Activated effector memory CD4-positive, alpha-beta T cell treated with anti-CD3 and anti-CD28 coated beads, Interleukin-2, amount 50 U/mL, for 16 hours (primary cell): ENCODE data around the gene PCYT2.
"Not testable (repeated sequence)": the region's sequence is repeated elsewhere in the genome, so short reads cannot be mapped to it uniquely, and the experiment has no call there.

ENCODE experiments used
- DNase-seq: peaks from one replicate; pipeline ENCODE4 v3.0.0-alpha.2; 2020

PCYT2 gene

DNA sequence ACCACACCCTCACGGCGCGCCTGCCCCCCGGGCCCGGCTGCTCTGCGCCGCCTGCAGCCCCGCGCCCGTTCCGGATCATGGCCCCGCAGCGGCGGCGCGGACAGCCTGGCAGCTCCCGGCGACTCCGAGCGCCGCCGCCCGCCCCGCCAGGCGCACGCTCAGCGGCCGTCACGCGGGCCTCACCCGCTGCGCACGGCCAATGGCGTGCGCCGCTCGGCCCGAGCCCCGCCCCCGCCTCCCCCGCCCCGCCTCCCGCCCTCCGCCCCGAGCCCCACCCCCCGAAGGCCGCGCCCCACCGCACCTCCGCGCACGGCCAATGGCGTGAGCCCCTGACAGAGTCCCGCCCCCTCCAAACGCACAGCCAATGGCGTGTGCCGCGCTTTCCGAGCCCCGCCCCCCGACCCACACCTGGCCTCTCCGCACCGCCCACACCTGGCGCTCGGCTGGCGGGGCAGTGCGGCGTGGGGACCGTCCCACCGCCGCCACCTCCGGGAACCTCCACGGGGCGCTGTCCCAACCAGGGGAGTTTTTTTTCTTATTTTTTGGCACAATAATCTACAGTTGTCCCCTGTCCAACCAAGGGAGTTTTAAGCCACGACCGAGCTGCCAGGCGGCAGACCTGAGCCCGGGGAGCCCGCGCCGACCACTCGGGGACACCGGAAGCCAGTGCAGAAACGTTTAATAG lies at the start of gene PCYT2:
Gene PCYT2, minus strand, starts transcription at position 123 of the 685 bp plus-strand sequence. Its CDS starts 44 bp downstream, at position 79.
- DNase-seq, result peak; percentile 97

DNA sequence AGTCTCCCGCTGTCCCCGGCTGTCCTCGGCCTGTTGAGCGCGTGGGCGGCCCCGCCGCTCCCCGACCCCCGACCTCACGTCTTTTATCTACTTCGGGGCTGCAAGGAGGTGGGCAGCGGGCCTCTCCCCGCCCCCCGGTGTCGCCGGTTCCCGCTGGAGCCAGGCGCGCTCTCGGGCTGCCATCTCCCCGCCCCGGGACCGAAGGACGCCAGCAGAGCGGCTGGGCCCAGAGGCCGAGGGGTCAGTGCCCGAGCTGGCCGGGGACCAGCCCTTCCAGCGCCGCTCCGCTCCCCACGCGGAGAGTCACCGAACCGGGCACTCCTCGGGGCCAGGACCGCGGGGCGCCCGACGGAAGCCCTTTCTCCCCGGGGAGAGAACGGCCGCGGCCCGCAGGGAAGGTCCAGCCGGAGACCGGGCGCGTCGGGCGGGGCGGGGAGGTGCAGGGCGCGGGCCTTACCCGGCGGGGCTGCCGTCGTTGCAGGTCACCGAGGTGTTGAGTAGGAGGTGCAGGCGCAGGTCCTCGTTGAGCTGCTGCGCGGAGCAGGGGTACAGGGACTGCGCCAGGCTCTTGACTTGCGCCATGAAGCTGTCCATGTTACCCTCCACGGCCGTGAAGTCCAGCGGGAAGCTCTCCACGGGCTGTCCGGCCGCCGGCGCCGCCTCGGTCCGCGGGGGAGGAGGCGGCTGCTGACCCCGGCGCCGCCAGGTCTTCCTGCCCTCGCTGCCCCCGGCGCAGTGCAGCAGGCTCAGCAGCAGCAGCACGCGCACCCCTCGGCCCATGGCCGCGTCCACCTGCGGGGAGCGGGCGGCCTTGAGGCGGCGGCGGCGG lies 49.1 kb upstream of the PCYT2 start:
- no peak for DNase-seq

DNA sequence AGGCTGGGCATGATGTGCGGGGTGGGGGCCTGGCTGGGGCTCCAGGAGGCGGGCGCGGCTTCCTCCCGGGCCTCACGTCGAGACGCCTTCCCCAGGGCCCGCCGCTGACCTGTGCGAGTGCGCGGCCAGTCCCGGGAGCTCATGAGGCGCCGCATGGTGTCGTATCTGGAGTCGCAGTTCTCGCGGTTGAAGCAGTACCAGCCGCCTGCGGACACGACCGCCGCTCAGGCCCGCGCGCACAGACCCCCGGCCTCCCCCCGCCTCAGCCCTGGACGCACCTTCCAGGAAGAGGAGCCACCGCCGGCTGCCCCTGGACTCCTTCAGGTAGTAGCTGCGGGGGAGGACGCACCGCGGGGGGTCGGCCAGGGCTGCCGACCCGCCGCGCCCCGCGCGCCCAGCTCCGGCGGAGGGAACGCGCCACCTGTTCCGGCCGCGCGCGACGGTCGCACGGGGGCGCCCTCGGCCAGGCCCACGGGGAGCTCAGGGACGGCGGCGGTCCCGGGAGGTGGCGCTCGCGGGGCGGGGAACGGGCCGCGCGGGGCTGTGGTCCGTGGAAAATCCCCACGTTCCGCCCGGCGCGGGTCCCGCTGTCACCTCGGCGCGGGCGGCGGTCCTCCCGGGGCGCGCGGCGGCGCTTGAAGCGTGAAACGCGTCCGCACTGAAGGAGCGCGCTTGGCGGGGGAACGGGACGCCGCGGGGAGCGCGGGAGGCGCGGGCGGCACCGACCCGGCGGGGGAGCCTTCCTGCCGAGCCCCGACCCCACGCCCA lies 48.3 kb upstream of the PCYT2 start:
- DNase-seq, result peak; percentile 93

DNA sequence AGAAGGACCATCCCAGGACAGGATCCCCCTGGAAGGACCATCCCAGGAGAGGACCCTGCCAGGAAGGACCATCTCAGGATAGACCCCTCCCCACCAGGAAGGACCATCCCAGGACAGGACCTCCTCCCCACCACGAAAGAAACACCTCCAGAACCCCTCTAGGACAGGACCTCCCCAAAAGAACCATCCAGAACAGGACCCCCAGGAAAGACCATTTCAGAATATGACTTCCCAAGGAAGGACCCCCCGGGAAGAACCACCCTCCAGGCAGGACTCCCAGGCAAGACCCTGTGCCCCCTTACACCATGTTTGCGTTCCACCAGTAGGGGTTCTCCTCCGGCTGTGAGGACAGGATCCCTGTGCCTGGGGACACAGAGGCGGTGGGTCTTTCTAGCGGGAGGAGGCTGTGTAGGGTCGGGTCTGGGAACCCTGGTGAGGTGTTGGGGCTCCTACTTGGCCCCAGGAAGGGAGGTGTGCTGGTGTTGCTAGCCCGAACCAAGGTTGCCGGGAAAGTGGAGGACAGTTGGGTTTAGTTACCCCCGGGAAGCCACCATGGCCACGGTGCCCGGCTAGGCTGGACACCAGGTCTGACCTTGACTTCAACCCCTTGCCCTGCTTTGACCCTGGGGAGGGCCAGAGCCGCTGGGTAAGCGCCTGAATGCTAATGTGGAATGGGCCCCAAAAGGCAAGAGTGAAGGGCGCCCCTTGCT lies 47.6 kb upstream of the PCYT2 start:
- no peak for DNase-seq

DNA sequence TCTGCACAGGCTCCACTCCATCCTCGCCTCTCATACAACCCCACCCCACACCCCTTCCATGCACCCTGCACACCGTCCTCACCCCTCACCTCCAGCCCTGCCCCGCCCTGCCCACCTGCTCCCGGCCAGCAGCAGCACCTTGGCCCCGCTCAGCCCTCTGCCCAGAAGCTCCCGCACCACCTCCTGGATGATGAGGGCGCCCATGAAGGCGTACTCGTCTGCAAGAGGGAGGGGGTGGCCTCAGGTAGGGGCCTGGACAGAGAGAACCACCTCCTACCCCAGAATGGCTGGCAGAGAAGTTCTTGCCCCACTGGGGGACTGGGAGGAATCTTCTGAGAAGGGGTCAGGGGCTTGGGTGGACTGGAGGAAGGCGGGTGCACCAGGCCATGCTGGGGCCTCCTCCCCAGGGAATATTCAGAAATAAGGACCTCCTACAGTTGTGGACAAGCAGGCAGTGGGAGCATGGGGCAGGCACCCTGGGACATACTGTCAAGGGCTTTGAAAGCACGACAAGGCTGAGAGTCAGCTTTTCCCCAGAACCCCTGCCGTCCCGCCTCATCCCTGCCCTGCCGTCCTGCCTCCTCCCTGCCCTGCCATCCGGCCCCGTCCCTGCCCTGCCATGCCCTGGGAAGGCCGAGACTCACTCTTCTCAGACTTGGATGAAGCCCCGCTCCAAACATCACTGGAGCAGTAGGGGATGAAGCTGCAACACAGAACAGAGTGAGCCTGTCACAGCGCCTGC lies 46.7 kb upstream of the PCYT2 start:
- no peak for DNase-seq

DNA sequence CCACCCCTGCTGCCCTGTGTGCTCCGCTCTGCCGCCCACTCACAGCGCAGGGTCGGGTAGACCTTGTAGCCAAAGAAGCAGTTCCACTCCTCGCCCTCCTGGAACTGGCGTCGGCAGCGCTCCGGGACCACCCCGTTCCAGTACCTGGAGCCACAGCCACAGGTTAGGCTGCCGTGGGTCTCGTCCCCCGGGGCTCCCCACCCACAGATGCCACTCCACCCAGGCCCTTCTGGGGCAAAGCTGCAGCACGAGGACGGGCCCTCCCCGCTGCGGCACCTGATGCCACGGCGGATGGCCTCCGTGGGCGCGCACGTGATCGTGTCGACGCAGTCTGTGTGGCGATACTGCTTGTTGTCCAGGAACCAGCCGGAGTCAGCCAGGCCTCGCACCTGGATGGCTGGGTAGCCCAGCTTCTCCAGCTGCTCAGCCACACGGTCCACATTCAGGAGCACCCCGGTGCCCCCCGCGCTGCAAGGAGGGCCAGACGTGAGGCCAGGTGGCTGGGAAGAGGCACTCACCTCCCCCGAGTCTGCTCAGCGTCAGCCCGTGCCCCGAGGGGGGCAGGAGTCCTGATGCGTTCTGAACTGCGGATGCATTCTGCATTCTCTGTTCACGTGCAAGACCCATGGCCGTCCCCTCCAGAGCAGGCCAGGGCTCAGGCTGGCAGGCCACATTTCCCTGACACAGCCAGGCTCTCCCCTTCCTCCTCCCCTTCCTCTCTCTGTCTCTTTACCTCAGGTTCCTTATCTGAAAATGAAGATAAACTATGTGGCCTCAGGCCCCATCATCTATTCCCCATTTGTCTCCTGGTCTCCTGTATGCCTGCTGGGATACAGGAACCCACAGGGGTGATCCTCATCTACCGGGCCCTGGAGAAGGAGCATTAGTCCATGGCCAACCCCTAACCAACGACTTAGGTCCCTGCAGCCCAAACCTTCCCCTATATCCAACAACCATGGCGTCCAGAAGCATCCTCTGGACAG lies 45.7 kb upstream of the PCYT2 start:
- DNase-seq, result no peak

DNA sequence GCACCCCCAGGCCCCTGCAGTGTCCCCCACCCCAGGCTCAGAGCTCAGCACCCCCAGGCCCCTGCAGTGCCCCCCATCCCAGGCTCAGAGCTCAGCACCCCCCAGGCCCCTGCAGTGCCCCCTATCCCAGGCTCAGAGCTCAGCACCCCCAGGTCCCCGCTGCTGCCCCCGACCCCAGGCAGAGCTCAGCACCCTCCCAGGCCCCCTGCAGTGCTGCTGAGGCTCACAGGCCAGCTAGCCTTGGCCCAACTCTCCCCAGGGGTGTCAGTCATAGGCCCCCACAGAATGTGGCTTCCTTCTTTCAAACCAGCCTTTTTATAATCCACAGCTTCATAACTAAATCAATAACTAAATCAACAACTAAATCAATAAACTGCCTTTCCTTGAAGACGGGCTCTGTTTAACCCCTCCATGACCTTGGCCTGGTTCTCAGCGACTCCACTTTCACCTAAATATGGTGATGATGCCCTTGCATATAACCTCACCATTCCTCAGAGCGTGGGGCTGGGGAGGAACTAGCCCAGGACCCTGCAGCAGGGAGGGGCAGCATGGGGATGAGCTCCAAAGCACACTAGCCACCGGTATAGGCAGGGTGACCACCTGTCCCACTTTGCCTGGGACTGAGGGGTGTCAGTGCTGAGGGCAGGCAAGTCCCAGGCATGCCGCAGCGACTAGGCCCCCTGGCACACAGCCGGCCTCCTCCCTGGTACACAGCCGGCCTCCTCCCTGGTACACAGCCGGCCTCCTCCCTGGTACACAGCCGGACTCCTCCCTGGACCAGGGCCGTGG lies 44.8 kb upstream of the PCYT2 start:
- DNase-seq, result no peak

DNA sequence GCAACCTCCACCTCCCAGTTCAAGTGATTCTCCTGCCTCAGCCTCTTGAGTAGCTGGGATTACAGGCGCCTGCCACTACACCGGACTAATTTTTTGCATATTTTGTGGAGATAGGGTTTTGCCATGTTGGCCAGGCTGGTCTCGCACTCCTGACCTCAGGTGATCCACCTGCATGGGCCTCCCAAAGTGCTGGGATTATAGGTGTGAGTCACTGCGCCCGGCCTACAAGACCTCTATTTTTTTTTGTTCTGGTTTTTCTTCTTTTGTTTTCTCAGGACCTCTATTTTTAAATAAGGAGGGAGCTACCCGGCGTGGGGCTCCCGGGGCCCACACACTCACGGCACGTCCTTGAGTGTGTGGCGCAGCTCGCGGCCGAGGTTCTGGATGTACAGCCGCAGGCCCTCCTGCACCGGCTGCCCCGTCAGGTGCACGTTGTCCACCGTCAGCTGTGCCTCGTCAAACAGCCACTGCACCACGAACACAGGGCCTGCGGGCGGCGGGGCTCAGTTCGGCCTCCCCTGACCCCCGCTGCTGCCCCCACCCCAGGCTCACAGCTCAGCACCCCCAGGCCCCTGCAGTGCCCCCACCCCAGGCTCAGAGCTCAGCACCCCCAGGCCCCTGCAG lies 44.0 kb upstream of the PCYT2 start:
- no peak for DNase-seq

DNA sequence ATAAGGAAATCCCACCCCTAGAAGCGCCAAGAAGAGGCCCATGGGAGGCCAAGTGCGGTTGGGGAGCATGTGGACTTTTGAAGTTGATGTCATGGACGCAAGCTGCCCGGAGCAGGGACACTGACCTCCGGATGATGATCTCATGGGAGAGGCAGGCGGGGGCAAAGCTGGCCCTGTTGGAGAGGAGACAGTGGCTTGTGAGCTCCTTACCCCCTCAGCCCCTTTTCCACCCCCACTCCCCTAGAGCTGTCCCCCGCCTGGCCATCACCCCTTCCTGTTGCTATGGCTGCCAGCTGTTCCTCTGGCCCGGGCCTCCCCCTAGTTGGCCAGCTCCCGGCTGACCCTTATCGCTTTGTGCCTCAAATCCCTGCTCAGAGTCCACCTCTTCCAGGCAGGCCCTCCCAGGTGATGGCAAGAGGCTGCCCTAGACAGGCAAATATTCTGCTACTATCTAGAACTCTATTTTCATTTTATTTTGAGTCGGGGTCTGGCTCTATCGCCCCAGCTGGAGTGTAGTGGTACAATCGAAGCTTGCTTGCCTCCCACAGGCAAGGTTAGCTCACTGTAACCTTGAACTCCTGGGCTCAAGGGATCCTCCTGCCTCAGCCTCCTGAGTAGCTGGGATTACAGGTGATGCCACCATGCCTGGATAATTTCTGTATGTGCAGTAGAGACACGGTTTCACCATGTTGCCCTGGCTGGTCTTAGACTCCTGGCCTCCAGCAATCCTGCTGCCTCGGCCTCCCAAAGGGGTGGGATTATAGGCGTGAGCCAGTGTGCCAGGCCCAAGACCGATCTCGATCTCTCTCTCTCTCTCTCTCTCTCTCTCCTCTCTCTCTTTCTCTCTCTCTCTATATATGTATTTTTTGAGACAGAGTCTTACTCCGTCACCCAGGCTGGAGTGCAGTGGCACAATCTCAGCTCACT lies 43.2 kb upstream of the PCYT2 start:
- DNase-seq, result no peak

DNA sequence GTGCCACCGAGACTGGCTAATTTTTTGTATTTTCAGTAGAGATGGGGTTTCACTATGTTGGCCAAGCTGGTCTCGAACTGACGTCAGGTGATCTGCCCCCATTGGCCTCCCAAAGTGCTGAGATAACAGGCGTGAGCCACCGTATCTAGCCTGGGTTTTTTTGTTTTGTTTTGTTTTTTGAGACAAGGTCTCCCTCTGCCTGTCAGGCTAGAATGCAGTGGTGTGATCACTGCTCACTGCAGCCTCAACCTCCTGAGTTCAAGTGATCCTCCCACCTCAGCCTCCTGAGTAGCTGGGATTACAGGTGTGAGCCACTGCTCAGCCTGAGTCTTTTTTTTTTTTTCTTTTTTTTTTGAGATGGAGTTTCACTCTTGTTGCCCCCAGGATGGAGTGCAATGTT lies 42.2 kb upstream of the PCYT2 start:
- DNase-seq, result not testable (repeated sequence)

DNA sequence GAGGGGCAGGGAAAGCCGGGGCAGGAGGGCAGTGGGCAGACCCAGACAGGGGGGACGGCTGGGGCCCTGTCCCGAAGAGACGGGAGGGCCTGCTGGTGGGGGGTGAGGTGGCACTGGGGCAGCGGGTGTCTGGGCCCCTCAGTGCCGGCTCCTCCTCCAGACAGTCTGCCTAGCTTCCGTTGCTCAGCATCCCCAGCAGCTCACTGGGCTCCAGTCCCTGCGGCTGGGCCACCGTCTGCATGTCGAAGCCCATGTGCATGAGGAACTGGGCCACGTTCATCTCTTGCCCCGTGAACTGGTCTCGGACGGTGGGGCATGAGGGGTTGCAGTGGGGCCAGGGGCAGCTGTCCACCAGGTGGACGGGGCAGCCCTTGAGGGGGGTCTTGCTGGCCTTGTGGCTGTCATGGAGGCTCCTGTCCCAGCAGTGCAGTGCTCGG lies 41.6 kb upstream of the PCYT2 start:
- DNase-seq, result no peak

DNA sequence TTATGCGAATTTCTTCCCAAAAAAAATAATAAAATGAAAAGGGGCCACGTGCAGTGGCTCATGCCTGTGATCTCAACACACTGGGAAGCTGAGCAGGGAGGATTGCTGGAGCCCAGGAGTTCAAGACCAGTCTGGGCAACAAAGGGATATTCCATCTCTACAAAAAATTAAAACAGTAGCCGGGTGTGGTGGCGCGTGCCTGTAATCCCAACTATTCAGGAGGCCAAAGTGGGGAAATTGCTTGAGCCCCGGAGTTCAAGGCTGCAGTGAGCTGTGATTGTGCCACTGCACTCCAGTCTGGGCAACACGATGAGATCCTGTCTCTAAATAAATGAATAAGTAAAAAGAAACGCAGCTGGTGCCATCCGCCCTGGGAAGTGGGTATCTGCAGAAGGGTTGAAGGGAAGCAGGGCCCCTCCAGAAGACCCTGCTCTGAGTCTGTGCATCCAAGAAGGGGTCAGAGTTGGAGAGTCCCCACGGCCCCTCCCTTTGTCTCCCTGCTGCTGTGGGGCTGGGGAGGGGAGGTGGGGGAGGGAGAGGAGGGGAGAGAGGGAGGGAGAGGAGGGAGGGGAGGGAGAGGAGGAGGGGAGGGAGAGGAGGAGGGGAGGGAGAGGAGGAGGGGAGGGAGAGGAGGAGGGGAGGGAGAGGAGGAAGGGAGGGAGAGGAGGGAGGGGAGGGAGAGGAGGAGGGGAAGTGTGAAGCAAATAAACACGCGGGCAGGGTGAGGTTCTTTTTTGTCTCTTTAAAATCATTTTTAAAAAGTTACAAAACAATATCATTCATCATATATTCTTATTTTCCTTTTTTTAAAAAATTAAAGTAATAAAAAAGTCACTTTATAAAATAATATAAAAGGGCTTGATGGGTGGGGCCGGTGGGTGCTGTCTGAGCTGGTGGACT lies 40.8 kb upstream of the PCYT2 start:
- DNase-seq, result no peak

DNA sequence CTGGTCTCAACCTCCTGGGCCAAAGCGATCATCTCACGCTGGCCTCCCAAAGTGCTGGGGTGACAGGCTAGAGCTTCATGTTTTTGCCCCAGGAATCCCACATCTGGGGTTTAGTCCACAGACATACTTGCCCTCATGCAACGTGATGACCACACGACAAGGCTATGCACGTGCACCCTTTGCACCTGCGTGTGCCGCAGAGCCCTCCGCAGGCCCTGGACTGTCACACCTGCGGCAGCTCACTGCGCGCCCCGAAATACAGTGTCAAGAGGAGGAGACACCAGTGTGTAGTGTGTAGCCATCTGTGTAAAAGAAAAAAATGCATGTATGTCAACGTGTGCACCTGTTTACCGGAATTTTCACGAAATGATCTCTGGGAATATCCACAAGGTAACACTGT lies 39.3 kb upstream of the PCYT2 start:
- DNase-seq, result no peak

DNA sequence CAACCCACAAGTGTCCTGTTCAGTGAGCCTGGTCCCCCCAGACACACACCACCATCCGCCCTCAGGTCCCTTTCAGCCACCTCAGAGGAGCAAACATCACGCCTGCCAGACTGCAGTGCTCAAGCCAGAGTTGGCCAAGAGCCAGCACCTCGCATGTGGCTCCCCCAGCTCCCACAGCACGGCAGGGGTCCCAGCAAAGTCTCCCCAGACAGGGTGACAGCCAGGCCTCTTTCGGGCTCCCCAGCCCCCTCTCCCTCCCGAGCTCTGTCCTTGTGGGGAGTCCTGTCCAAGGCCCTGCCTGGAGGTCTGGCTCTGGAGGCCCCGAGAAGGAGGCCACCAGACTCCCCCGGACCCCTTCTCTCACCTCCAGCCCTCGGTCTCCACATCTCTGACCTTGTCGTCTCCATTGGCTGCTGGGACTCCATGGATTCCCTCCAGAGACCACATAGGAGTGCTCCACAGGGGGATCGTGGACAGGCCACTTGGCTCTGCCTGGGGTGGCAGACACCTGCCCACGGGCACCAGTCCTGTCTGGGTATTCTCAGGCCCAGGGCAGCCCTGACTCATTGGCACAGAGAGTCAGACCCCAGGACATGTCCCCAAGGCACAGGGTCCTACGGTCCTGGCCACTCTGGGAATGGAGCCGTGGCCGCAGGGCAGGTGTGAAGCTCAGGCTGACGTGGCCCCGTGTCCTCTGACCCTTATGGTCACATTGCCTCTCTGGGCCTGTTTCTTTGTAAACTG lies 37.6 kb upstream of the PCYT2 start:
- DNase-seq, result no peak

DNA sequence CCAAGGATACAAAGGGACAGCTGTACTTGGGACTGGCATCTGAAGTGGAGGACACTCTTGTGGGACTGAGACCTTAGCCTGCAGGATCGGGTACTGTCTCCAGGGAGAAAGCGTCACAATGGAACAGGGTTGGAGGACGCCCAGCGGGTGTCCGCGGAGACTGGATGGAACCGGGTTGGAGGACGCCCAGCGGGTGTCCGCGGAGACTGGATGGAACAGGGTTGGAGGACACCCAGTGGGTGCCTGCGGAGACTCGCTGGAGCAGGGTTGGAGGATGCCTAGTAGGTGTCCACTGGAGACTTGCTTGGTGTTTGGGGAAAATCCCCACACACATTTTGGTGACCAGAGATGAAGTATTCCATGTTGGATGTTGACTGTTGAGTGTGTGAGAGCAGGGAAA lies 36.0 kb upstream of the PCYT2 start, which contains the start of gene MYADML2:
Gene MYADML2, minus strand, starts transcription at position 45 of the 400 bp plus-strand sequence. CDS start 5,492 bp downstream, outside the sequence.
- no peak for DNase-seq

DNA sequence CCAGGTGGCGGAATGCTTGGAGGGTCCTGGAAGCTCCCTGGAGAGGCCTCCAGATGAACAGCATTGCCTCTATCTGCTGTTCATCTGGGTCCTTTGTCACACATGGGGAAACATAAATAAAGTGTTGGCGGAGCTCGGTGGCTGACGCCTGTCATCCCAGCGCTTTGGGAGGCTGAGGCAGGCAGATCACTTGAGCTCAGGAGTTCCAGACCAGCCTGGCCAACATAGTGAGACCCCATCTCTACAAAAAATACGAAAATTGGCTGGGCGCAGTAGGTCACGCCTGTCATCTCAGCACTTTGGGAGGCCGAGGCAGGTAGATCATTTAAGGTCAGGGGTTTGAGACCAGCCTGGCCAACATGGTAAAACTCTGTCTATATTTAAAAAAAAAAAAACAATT lies 33.7 kb upstream of the PCYT2 start:
- no peak for DNase-seq
